NT2/D1 (cell line): ENCODE data around the gene RPL23.

Experiments
- SUZ12 ChIP-seq: IDR thresholded peaks from 2 replicates; pipeline ENCODE4 v1.6.1; 2011; ENCODE audit not compliant: insufficient read length, insufficient read depth; ENCODE audit errors: extremely low read depth
- YY1 ChIP-seq: IDR thresholded peaks from 2 replicates; pipeline ENCODE4 v1.6.1; 2011; ENCODE audit not compliant: insufficient read length, insufficient read depth
- ZNF274 ChIP-seq: IDR thresholded peaks from 2 replicates; pipeline ENCODE4 v1.6.1; 2011; ENCODE audit warnings: mild to moderate bottlenecking, low read depth, low read length

DNA sequence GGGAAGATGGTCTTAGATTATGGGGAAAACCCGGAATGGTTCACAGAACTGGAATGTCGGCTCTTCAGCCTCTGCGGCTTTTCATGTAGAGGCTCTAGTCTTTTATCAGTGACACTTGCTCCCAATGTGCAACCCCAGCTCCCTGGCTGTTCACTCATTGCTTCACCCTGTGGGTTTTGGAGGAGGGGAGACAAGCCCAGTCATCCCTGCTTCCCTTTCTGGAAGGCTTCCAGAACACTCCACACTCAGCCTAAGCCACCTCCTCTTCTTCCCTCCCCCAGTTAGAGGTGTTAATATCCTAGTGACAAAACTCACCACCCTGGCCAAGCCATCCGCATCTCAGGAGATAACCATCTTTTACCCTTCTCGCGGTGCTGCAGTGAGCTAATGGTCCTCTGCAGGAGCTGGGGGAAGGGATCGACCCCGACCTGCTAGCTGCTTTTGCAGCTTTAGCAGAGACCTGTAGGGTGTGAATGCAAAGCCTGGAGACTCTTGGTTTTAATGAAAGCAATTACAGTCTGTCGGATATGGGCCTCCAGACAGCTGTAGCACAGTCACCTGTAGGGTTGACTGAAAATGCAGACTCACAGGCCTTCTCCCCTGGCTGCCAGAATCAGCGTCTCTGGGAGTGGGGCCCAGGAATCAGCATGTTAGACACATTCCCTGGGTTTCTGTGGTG, 47.6 kb upstream of the RPL23 start:
- no peak for TF ChIP-seq ZNF274
- TF ChIP-seq SUZ12: no peak
- no peak for TF ChIP-seq YY1
